Right lobe of liver (tissue), 4 donors: ENCODE data around the gene MAP4K4.

Experiments used
- POLR2A ChIP-seq: fragments of 450-650 bp; IDR thresholded peaks from one replicate; pipeline ENCODE4 v1.6.1; 2017; ENCODE audit warnings: antibody characterized with exemption, mild to moderate bottlenecking
- TF ChIP-seq, protein P1 (sequence below), 4 donors: fragments of 200-600 bp in 3 of 4; fragments of 450-650 bp in 1 of 4; IDR thresholded peaks; one replicate each; pipeline versions ENCODE4 v1.5.1 to v1.8.0; 2016 to 2022; ENCODE audit warnings: antibody characterized with exemption in 4 of 4, mild to moderate bottlenecking in 2 of 4
- donor health status: DM: no; HTN: no; CAD: no.
- donor health status: DM: no; HTN: no; CAD: no.
- donor health status: DM: no; HTN: yes; CAD: no.

- TF ChIP-seq, protein P1, sequence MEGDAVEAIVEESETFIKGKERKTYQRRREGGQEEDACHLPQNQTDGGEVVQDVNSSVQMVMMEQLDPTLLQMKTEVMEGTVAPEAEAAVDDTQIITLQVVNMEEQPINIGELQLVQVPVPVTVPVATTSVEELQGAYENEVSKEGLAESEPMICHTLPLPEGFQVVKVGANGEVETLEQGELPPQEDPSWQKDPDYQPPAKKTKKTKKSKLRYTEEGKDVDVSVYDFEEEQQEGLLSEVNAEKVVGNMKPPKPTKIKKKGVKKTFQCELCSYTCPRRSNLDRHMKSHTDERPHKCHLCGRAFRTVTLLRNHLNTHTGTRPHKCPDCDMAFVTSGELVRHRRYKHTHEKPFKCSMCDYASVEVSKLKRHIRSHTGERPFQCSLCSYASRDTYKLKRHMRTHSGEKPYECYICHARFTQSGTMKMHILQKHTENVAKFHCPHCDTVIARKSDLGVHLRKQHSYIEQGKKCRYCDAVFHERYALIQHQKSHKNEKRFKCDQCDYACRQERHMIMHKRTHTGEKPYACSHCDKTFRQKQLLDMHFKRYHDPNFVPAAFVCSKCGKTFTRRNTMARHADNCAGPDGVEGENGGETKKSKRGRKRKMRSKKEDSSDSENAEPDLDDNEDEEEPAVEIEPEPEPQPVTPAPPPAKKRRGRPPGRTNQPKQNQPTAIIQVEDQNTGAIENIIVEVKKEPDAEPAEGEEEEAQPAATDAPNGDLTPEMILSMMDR (IDR thresholded peaks at IDR 0.05): no peak
- TF ChIP-seq POLR2A: no peak
Measured at GRCh38 chr2:101931402-101931801, 233.9 kb downstream of the MAP4K4 start.
